Astrocyte (in vitro differentiated cells and primary cell): ENCODE results near the gene PDE3A. TPM values are rescaled to one million over a fixed set of nuclear protein-coding genes. Genes with fewer than 3 reads are reported as not detected.
A peak's percentile ranks its signal among the peaks of the same experiment; 100 is the strongest.

ENCODE experiments used
- DNase-seq: peaks from one replicate; pipeline ENCODE4 v3.0.0-alpha.2; 2010; ENCODE audit warnings: low read depth
- FAIRE-seq: peaks from 2 replicates; lab custom pipeline; 2011; peaks lifted over from hg19 to GRCh38; lab: Jason Lieb, UNC
- H2AFZ ChIP-seq: 2 replicates; pipeline ENCODE4 v1.6.0; 2012; ENCODE audit warnings: low read depth, low read length, inconsistent platforms
- H3K27ac ChIP-seq: 2 replicates; pipeline ENCODE4 v1.5.1; 2011; ENCODE audit warnings: low read depth, low read length, inconsistent platforms
- H3K27me3 ChIP-seq: 2 replicates; pipeline ENCODE4 v1.6.0; 2011; ENCODE audit warnings: low read length, inconsistent platforms; ENCODE audit not compliant: insufficient read depth
- H3K36me3 ChIP-seq: 2 replicates; pipeline ENCODE4 v1.5.1; 2011; ENCODE audit warnings: low read length, inconsistent platforms; ENCODE audit not compliant: insufficient read depth
- H3K4me1 ChIP-seq: 2 replicates; pipeline ENCODE4 v1.5.1; 2011; ENCODE audit warnings: low read length, inconsistent platforms; ENCODE audit not compliant: insufficient read depth
- H3K4me2 ChIP-seq: 2 replicates; pipeline ENCODE4 v1.6.0; 2012; ENCODE audit warnings: low read length, inconsistent platforms
- H3K4me3 ChIP-seq: 2 replicates; pipeline ENCODE4 v1.5.1; 2011; ENCODE audit warnings: low read depth, mild to moderate bottlenecking, low read length, inconsistent platforms; ENCODE audit not compliant: insufficient read depth
- H3K79me2 ChIP-seq: 2 replicates; pipeline ENCODE4 v1.6.0; 2012; ENCODE audit warnings: mild to moderate bottlenecking, low read length, inconsistent platforms; ENCODE audit not compliant: insufficient read depth
- H3K9ac ChIP-seq: 2 replicates; pipeline ENCODE4 v1.6.0; 2012; ENCODE audit warnings: mild to moderate bottlenecking, low read length, inconsistent platforms
- H3K9me3 ChIP-seq: 2 replicates; pipeline ENCODE4 v1.5.1; 2012; ENCODE audit warnings: low read depth, mild to moderate bottlenecking, low read length, inconsistent platforms; ENCODE audit not compliant: insufficient read depth
- H4K20me1 ChIP-seq: 2 replicates; pipeline ENCODE4 v1.6.0; 2012; ENCODE audit warnings: low read length, inconsistent platforms; ENCODE audit not compliant: insufficient read depth
- H3K27ac Mint-ChIP-seq: one replicate; pipeline ENCODE4 v1.8.0; 2021; ENCODE audit warnings: mild to moderate bottlenecking, mixed read lengths; ENCODE audit not compliant: unreplicated experiment
- H3K27me3 Mint-ChIP-seq: one replicate; pipeline ENCODE4 v1.8.0; 2021; ENCODE audit warnings: low read depth, mixed read lengths; ENCODE audit not compliant: unreplicated experiment
- H3K36me3 Mint-ChIP-seq: one replicate; pipeline ENCODE4 v1.8.0; 2021; ENCODE audit warnings: low read depth, mixed read lengths; ENCODE audit not compliant: unreplicated experiment
- H3K4me1 Mint-ChIP-seq: one replicate; pipeline ENCODE4 v1.8.0; 2021; ENCODE audit warnings: low read depth, mixed read lengths; ENCODE audit not compliant: unreplicated experiment
- H3K4me3 Mint-ChIP-seq: one replicate; pipeline ENCODE4 v1.8.0; 2021; ENCODE audit warnings: mild to moderate bottlenecking, moderate library complexity, mixed read lengths; ENCODE audit not compliant: unreplicated experiment
- H3K9me3 Mint-ChIP-seq: one replicate; pipeline ENCODE4 v1.8.0; 2021; ENCODE audit warnings: mild to moderate bottlenecking, mixed read lengths; ENCODE audit not compliant: unreplicated experiment
- EZH2 ChIP-seq: IDR thresholded peaks from 2 replicates; pipeline ENCODE4 v1.6.1; 2012; ENCODE audit warnings: mild to moderate bottlenecking, low read length, inconsistent platforms; ENCODE audit not compliant: insufficient read depth
- total RNA-seq: library from RNA; stranded (reverse); gene quantifications from 2 replicates; pipeline ENCODE4 v1.2.1, GENCODE V29; 2021
- TF ChIP-seq, protein P1 (sequence below): IDR thresholded peaks from 2 replicates; pipeline ENCODE4 v1.5.1; 2011; ENCODE audit warnings: low read depth, mild to moderate bottlenecking, inconsistent platforms, low read length, moderate library complexity; ENCODE audit not compliant: insufficient read depth

The PDE3A gene
- total RNA-seq, 1 donor from 2014 or later, result 1.7 TPM

- no peak overlapping the region for H3K9ac ChIP-seq
- H3K4me1 ChIP-seq, result no peaks in the 10 kb centered on the region
- Mint-ChIP-seq H3K36me3 (no peaks in the 10 kb centered on the region), H3K9me3 (no peaks in the 10 kb centered on the region), H3K4me3 (no peak overlapping the region), H3K27me3 (no peaks in the 10 kb centered on the region), H3K27ac (no peak overlapping the region), H3K4me1 (no peaks in the 10 kb centered on the region)
- TF ChIP-seq EZH2, result no peak
- TF ChIP-seq, protein P1, sequence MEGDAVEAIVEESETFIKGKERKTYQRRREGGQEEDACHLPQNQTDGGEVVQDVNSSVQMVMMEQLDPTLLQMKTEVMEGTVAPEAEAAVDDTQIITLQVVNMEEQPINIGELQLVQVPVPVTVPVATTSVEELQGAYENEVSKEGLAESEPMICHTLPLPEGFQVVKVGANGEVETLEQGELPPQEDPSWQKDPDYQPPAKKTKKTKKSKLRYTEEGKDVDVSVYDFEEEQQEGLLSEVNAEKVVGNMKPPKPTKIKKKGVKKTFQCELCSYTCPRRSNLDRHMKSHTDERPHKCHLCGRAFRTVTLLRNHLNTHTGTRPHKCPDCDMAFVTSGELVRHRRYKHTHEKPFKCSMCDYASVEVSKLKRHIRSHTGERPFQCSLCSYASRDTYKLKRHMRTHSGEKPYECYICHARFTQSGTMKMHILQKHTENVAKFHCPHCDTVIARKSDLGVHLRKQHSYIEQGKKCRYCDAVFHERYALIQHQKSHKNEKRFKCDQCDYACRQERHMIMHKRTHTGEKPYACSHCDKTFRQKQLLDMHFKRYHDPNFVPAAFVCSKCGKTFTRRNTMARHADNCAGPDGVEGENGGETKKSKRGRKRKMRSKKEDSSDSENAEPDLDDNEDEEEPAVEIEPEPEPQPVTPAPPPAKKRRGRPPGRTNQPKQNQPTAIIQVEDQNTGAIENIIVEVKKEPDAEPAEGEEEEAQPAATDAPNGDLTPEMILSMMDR, result peak; percentile 70
- H3K36me3 ChIP-seq, result no peaks in the 10 kb centered on the region
- FAIRE-seq (peak; percentile 83), DNase-seq (peak; percentile 41)
- H3K4me3 ChIP-seq, result no peak overlapping the region
- H3K4me2 ChIP-seq, result no peak overlapping the region
- H2AFZ ChIP-seq, result no peak overlapping the region
- H3K9me3 ChIP-seq, result no peaks in the 10 kb centered on the region
- no peak overlapping the region for H3K27ac ChIP-seq
- no peaks in the 10 kb centered on the region for H3K79me2 ChIP-seq
- H3K27me3 ChIP-seq, result no peaks in the 10 kb centered on the region
- no peaks in the 10 kb centered on the region for H4K20me1 ChIP-seq
Observed at GRCh38 chr12:20646239-20646827, 278.0 kb downstream of the PDE3A start.

- Histone ChIP-seq H3K27ac (no peak overlapping the region), H3K79me2 (no peaks in the 10 kb centered on the region), H3K9me3 (no peaks in the 10 kb centered on the region), H3K4me2 (no peak overlapping the region), H3K27me3 (no peaks in the 10 kb centered on the region), H3K9ac (no peak overlapping the region), H4K20me1 (no peaks in the 10 kb centered on the region), H3K36me3 (no peaks in the 10 kb centered on the region), H3K4me1 (no peaks in the 10 kb centered on the region), H2AFZ (no peak overlapping the region), H3K4me3 (no peak overlapping the region)
- H3K27ac Mint-ChIP-seq, result no peak overlapping the region
- H3K4me3 Mint-ChIP-seq, result no peak overlapping the region
- FAIRE-seq (no peak), DNase-seq (no peak)
- no peaks in the 10 kb centered on the region for H3K36me3 Mint-ChIP-seq
- no peaks in the 10 kb centered on the region for H3K4me1 Mint-ChIP-seq
- H3K27me3 Mint-ChIP-seq, result no peaks in the 10 kb centered on the region
- no peak for TF ChIP-seq EZH2
- TF ChIP-seq, protein P1, result no peak
- H3K9me3 Mint-ChIP-seq, result no peaks in the 10 kb centered on the region
Observed at GRCh38 chr12:20653871-20654270, 285.5 kb downstream of the PDE3A start.

- H3K4me1 ChIP-seq, result no peaks in the 10 kb centered on the region
- H3K27ac ChIP-seq, result no peak overlapping the region
- no peak overlapping the region for H3K4me3 Mint-ChIP-seq
- no peak overlapping the region for H2AFZ ChIP-seq
- DNase-seq, result no peak
- peaks cover 11% of the 10 kb centered on the region for H3K9me3 ChIP-seq
- FAIRE-seq, result no peak
- no peak for TF ChIP-seq EZH2
- TF ChIP-seq, protein P1, result no peak
- no peaks in the 10 kb centered on the region for H3K36me3 ChIP-seq
- H3K27ac Mint-ChIP-seq, result no peak overlapping the region
- no peak overlapping the region for H3K4me3 ChIP-seq
- H3K4me1 Mint-ChIP-seq, result no peaks in the 10 kb centered on the region
- H3K27me3 Mint-ChIP-seq, result no peaks in the 10 kb centered on the region
- no peaks in the 10 kb centered on the region for H3K79me2 ChIP-seq
- no peaks in the 10 kb centered on the region for H4K20me1 ChIP-seq
- no peak overlapping the region for H3K4me2 ChIP-seq
- H3K9me3 Mint-ChIP-seq, result peaks cover 7% of the 10 kb centered on the region
- H3K27me3 ChIP-seq, result no peaks in the 10 kb centered on the region
- H3K9ac ChIP-seq, result no peak overlapping the region
- peaks cover 3% of the 10 kb centered on the region for H3K36me3 Mint-ChIP-seq
Observed at GRCh38 chr12:20656600-20656999, 288.3 kb downstream of the PDE3A start.
